GM19467 (cell line): ENCODE measurements around the gene PLPPR3.

Experiments
- ATAC-seq: cut with Tn5 transposase; IDR thresholded peaks from one replicate; pipeline ENCODE4 v1.9.1; 2021; ENCODE audit warnings: mild to moderate bottlenecking, moderate library complexity; ENCODE audit not compliant: unreplicated experiment

Gene PLPPR3

DNA sequence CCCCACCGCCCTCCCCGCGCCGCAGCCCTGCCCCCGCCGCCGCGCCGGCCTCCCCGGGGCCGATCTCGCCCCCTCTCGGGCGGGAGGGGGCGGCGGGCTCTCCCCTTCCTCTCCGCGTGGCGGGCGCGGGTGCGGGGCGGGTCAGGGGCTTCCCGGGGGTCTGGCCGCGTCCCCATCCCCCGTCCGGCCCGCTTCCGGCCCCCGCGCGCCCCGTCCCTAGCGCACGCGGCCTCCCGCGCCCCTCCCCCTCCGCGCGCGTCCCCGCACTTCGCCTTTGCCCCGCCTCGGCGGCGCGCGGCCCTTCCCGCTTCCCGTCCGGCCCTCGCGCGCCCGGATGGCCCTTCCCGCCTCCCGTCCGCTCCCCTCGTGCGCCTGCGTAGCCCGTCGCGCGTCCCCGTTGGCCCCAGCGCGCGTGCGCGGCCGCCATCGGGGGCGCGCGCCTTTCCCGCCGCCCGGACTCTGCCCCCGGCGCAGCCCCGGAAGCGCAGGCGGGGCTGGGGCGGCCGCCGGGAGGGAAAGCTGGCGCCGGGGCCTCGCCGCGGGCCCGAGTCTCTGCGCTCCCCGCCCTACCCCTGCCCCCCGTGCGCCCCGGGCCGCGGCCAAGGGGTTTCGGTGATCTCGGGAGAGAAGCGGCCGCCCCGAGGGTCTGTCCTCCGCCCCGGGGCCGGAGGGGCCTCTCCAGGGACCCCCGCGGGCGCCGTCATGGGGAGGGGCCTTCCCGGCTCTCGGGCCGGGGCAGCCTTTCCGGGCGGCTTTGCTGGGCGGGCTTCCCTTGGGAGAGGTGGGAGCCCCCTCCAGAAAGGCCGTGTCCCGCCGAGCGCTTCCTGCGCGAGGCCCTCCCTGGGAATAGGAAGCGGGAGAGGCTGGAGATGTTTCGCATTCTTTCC lies 24.0 kb downstream of the PLPPR3 start:
- peak; percentile 38 for ATAC-seq

- peak; percentile 72 for ATAC-seq
Measured at GRCh38 chr19:796692-797527, 24.8 kb downstream of the PLPPR3 start, which contains the start of gene PTBP1. Gene PTBP1 (plus strand): TSS chr19:797452. CDS start chr19:797498, 46 bp downstream.

DNA sequence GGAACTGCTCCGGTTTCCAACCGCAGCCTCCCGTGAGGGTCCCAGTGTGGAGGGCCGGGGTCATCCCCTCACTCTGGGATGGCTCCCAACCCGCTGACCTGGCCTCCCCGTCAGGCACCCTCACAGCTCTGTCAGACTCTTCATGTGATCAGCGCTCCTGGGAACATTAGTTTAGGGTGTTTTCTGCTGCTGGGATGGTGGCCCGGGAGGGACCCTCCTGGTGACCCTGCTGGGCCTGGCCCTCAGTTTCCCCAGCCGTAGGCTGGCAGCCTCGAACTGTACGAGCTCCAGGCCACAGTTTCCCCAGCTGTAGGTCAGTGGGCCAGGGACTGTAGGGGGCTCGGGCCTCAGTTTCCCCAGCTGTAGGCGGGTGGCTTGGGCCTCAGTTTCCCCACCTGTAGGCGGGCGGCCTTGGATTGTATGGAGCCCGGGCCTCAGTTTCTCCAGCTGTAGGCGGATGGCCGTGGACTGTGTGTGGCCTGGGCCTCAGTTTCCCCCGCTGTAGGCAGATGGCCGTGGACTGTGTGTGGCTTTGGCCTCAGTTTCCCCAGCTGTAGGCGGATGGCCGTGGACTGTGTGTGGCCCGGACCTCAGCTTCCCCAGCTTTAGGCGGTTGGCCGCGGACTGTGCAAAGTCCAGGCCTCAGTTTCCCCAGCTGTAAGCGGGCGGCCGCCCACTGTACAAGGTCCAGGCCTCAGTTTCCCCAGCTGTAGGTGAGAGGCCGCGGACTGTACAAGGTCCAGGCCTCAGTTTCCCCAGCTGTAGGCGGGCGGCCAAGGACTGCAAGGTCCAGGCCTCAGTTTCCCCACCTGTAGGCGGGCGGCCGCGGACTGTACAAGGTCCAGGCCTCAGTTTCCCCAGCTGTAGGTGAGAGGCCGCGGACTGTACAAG lies 25.8 kb downstream of the PLPPR3 start:
- no peak for ATAC-seq

- ATAC-seq = no peak
Measured at GRCh38 chr19:795073-795611, 26.6 kb downstream of the PLPPR3 start.

DNA sequence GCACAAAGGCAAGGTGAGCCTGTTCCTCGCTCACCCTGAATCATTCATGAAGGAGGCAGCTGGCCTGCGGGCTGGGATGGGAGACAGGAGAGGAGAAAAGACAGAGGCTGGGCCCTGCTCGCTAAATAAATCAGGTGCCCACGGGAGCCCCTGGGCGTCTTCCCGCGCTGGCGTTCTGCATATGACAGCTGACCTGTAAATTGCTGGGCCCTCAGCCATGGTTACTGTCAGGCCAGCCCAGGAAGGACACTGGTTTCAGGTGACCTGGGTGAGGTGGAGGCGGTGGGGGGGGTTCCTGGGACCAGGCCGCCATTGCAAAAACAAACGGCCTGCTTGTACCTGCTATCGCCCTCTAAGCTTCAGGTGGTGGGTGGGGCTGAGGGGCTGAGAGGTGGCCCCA lies 27.9 kb downstream of the PLPPR3 start:
- no peak for ATAC-seq

DNA sequence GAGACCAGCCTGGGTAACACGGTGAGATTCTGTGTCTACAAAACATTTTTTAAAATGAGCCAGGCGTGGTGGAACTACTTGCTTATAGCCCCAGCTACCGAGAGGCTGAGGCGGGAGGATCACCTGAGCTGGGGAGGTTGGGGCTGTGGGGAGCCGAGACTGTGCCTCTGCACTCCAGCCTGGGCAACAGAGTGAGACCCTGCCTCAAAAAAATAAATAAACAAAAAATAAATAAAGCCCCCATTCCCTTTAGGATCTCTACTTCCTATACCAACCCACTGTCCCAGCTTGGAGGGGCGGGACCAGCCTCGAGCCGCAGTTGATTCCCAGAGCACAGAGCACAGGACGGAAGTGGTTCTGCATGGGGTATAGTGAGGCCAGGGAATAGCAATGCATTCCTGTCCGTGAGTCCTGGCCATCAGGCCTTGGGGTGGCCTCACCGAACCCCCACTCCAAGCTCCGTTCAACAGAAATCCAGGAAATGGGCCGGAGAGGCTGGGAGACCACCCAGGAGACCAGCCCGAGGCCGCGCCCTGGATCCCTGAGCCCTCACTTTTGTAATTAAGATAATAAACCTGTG lies 29.4 kb downstream of the PLPPR3 start:
- ATAC-seq = no peak

GRCh38 chr19:791567-792305 lies 30.0 kb downstream of the PLPPR3 start:
- no peak for ATAC-seq

GRCh38 chr19:791007-791566 lies 30.7 kb downstream of the PLPPR3 start:
- ATAC-seq = no peak

- no peak for ATAC-seq
Measured at GRCh38 chr19:789701-790060, 32.1 kb downstream of the PLPPR3 start.

- ATAC-seq = no peak
Measured at GRCh38 chr19:788983-789700, 32.6 kb downstream of the PLPPR3 start.

- ATAC-seq = no peak
Measured at GRCh38 chr19:788686-788982, 33.1 kb downstream of the PLPPR3 start.

- ATAC-seq = no peak
Measured at GRCh38 chr19:787536-787935, 34.2 kb downstream of the PLPPR3 start.

- no peak for ATAC-seq
Measured at GRCh38 chr19:784541-784940, 37.2 kb downstream of the PLPPR3 start.

- ATAC-seq = no peak
Measured at GRCh38 chr19:782878-783668, 38.7 kb downstream of the PLPPR3 start.

DNA sequence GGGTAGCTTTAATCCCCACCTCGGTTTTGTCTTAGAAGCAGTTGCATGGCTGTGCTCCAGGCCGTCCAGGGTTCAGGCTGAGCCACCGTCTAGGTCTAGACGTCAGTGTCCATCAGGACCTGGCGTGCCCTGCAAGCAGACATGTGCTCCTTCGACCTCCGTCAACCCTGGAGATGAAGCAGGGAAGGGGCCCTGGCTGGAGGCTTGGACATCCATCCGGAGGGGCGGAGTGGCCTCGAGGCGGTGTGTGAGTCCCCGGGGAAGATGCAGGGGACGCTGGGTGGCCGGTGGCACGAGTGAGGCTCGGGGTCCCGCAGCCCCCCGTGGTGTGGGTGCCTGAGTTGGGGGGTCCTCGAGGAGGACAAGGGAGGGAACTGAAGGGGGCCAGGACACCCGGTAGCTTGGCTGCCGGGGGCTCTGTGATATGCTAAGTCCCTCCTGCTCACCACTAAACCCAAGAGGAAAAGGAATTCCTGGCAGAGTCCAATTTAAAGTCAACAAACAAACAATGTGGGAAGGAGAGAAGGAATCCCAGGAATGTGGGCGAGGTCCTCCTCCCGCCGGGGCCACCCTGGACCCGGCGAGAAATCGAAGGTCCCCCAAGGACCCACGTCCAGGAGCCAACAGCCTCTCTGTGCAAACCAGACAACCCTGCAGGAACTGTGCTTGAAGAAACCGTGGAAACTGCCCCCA lies 39.4 kb downstream of the PLPPR3 start:
- ATAC-seq = no peak

DNA sequence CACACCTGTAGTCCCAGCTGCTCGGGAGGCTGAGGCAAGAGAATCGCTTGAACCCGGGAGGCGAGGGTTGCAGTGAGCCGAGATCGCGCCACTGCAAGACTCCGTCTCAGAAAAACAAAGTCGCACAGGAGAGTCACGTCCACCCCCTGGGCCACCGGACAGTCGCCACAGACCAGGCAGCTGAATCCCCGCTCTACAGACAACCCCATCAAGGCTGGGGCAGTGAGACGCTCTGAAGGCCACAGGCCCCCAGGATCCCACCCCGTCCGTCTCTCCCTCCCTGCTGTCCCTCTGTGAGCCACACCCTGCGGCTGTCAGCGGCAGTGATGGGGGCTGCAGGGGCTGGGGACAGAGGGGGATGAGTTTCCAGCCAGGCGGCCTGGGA lies 40.0 kb downstream of the PLPPR3 start:
- ATAC-seq = no peak

- no peak for ATAC-seq
Measured at GRCh38 chr19:780935-781334, 40.8 kb downstream of the PLPPR3 start.
